Measurements from ENCODE around the gene ZFP1. TPM values are rescaled to one million over a fixed set of nuclear protein-coding genes. Genes with fewer than 3 reads are reported as not detected.

The ZFP1 gene
- total RNA-seq, 1 donor = 16.2 TPM

DNA sequence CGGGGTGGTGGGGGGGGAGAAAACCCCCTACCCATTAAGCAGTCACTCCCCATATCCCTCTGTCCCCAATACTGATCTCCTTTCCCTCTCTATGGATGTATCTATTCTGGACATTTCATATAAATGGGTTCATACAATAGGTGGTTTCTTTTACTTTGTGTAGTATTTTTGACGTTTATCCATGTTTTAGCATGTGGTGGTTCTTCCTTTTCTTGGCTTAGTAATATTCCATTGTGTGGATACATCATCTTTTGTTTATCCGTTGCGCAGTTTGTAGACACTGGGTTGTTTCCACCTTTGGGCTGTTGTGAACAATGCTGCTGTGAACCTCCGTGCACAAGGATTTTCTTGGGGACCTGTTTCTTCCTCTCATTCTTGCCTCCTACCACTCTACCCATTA lies 44.3 kb upstream of the ZFP1 start:
- H3K4me3 ChIP-seq (ENCODE audit: low read depth, low read length) = no peak overlapping the region
- TF ChIP-seq, protein P1, sequence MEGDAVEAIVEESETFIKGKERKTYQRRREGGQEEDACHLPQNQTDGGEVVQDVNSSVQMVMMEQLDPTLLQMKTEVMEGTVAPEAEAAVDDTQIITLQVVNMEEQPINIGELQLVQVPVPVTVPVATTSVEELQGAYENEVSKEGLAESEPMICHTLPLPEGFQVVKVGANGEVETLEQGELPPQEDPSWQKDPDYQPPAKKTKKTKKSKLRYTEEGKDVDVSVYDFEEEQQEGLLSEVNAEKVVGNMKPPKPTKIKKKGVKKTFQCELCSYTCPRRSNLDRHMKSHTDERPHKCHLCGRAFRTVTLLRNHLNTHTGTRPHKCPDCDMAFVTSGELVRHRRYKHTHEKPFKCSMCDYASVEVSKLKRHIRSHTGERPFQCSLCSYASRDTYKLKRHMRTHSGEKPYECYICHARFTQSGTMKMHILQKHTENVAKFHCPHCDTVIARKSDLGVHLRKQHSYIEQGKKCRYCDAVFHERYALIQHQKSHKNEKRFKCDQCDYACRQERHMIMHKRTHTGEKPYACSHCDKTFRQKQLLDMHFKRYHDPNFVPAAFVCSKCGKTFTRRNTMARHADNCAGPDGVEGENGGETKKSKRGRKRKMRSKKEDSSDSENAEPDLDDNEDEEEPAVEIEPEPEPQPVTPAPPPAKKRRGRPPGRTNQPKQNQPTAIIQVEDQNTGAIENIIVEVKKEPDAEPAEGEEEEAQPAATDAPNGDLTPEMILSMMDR (IDR thresholded peaks at IDR 0.05; ENCODE audit: insufficient read depth, low read length) = no peak
- DNase-seq (ENCODE audit: low read depth) = no peak

DNA sequence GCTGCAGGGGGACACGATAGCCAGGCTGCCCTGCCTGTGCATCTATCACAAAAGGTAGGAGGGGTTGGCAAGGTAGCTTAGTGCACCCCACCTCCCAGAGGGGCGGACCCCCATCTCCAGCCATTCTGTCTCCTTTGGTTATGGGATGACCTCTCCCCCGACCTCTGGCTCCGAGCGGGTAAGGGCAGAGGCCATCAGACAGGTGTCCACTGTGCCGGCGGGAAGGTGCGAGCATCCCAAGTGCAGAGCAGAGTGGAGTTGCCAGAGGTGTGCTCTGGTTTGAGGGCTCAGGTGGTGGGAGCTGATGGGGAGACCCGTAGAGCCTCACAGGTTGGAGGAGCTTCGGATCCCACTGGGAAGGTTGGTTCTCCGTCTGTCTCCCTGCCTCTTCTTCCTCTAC lies 43.5 kb upstream of the ZFP1 start:
- no peak overlapping the region for H3K4me3 ChIP-seq (ENCODE audit: low read depth, low read length)

DNA sequence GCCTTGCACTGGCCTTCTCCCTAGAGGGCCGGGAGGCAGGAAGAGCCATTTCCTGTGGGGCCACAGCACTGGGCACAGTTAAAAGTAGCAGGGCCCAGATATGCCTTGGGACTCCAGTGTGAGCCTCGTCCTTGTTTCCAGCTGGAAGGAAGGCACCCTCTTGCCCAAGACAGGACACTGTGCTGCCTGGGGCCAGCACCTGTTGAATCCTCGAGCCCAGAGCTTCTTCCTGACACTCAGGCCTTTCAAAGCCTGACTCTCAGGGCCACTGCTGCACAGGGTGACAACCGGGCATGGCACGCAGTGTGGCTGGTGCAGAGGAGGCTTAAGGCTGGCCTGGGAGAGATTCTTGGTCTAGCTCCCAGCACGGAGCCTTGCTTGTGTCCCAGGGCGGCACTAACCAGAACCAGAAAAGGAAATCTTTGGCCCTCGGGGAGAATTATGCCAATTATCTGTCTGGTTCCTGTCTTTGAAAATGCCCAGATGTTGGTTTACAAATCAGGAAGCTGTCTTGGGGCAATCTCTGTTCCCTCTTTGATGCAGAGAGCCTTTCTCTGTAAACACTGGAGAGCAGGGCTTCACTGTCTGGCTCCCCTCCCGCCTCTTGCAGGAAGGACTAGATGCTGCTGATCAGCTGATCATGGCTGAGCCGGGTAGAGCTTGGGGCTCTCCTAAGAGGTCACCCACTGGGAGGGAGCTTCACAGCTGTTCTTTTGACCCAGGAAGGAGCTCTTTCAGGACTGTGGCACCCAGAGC lies 42.8 kb upstream of the ZFP1 start:
- TF ChIP-seq, protein P1 (IDR thresholded peaks at IDR 0.05; ENCODE audit: insufficient read depth, low read length) = no peak
- no peak overlapping the region for H3K4me3 ChIP-seq (ENCODE audit: low read depth, low read length)
- DNase-seq (ENCODE audit: low read depth) = no peak

More for the DNA sequence above, 43.5 kb upstream of the ZFP1 start:
- TF ChIP-seq, protein P1 (IDR thresholded peaks at IDR 0.05; ENCODE audit: insufficient read depth, low read length) = no peak
- DNase-seq (ENCODE audit: low read depth) = no peak

DNA sequence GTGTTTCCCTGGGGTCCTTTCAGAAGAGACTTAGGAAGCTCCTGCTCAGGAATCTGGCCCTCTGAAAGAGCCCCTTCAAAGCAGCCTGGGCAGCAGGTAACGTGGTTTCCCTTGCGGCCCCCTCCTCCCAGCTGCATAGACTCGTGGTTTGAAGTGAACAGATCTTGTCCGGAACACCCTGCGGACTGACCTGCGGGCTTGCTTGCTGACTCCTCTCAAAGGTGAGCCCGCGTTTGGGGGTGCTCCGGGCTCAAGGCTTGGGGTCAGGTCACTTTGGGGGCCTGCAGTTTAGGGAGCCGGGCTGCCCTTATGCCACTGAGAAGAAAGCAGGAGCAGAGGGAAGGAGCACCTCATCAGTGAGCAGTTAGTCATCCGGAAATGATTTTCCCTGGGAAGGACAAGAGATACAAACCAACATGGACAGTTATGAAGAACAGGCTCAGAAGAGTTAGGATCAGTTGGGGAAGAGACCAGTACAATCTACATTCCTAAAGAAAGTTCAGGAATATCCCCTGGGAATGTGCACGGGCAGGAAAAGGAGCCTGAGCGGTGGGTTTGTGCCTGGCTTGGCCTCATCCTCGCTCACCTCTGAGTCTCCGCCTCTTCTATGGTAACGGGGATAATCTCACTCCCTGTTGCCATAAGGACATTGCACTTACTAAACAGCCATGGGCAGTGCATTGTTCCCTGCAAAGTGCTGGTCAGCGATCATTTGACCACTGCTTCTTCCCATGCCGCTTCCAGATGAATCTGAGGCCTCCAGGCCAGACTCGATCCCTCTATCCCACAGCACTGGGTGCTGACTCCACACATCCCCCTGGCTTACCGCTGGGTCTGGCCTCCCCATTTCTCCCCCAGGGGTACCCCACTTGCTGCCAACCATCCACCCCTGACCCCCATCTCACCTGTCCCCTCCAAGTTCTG lies 41.7 kb upstream of the ZFP1 start:
- TF ChIP-seq, protein P1 (IDR thresholded peaks at IDR 0.05; ENCODE audit: insufficient read depth, low read length) = no peak
- no peak for DNase-seq (ENCODE audit: low read depth)
- H3K4me3 ChIP-seq (ENCODE audit: low read depth, low read length) = no peak overlapping the region

DNA sequence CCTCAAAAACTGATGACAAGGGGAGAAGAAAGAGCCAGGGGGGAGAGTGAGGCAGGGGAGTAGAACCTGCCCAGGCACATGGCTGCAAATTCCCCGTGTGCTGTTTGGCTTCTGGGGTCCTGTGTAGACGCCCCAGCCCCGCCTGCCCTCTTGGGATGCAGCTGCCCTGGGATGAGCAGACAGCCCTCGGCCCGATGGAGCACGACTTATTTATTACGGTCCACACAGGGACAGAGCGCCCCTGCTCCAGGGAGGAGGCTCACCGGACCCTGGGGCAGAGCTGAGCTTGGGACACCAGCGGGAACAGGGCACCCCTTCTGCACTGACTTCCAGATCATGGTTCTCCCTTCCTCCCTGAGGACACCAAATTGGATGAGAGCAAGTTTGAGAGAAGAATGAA lies 40.8 kb upstream of the ZFP1 start:
- H3K4me3 ChIP-seq (ENCODE audit: low read depth, low read length) = no peak overlapping the region
- TF ChIP-seq, protein P1 (IDR thresholded peaks at IDR 0.05; ENCODE audit: insufficient read depth, low read length) = no peak
- DNase-seq (ENCODE audit: low read depth) = no peak

DNA sequence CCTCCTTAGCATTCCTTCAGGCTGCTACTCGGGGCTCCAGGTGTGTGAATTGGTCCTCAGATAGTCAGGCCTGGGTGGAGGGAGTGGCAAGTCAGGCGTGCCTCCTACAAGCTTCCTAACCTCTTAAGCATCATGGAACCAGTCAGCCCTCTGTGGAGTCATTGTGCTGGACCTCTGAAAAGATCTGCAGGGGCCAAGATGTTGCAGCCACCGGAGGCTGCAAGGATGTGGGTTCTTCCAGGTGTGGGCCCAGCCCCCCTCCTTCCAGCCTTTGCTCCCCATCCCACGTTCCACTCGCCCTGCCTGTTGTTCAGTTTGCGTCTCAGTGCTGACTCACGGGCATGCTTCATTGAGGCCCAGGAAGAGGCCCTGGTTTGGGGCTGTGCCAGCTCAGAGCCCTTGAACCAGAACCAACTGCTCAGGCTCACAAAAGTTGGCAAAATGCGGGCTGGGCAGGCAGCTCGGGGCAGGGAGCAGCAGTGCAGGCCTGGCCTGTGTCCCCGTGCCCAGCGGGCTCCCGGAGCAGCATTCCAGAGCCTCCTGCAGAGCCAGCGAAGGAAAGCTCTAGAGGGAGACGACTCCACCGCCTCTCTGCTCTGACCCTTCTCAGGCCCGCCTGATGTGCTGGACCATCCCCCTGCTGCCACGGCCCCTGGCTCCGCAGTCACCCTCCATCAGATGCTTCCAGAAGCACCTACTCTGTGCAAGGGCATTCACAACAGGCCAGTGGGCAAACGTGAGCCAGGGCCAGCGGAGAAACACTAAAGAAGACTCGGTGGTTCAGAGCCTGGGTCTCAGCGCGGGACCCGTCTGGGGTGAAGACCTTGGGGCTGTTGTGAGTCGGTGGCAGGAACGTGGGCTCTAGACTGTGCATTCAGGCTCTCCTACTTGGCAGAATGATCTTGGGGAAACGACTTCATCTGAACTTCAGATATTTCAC lies 39.3 kb upstream of the ZFP1 start:
- H3K4me3 ChIP-seq (ENCODE audit: low read depth, low read length) = no peak overlapping the region
- TF ChIP-seq, protein P1 (IDR thresholded peaks at IDR 0.05; ENCODE audit: insufficient read depth, low read length) = no peak
- DNase-seq (ENCODE audit: low read depth) = peak; percentile 88
